DMS 273 (cell line): ENCODE data around the gene GNAZ.

Experiments
- DNase-seq: peaks from one replicate; lab custom pipeline; 2025; ENCODE audit not compliant: unreplicated experiment; lab: John Stamatoyannopoulos, UW

Gene GNAZ

DNA sequence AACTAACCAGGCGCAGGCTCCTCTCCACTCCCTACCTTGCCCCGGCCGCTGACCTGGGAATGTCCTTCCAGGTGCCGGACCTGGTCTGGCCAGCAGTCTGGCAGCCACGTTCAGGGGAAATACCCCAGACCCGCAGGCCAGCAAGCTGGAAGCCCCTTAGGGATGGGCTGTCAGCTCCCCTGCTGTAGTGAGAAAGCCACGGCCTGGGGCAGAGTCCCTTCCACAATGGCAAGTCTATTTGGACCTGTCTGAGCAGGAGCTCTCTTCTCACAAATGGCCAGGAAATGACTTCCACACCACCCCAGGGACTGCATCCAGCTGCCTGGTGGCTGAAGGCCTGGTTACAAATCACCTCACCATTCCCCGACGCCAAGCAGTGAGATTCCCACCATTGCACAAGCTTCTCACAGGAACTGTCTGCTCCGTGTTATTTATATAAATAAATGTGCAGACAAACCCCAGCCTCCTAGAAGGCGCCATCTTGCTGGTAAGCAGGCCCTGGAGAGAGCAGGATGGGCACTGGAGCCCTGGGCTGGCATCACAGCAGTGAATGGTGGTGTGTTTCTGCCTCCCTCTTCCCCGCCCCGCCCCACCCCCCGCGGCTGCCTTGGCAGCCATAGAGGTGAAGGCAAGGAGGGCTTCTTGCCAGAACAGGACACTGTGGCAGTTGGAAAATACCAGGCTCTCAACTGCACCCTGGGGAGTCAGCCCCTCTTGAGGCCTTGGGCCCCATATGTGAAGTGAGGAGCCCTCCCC, 47.8 kb downstream of the GNAZ start:
- DNase-seq = peak; percentile 23

DNA sequence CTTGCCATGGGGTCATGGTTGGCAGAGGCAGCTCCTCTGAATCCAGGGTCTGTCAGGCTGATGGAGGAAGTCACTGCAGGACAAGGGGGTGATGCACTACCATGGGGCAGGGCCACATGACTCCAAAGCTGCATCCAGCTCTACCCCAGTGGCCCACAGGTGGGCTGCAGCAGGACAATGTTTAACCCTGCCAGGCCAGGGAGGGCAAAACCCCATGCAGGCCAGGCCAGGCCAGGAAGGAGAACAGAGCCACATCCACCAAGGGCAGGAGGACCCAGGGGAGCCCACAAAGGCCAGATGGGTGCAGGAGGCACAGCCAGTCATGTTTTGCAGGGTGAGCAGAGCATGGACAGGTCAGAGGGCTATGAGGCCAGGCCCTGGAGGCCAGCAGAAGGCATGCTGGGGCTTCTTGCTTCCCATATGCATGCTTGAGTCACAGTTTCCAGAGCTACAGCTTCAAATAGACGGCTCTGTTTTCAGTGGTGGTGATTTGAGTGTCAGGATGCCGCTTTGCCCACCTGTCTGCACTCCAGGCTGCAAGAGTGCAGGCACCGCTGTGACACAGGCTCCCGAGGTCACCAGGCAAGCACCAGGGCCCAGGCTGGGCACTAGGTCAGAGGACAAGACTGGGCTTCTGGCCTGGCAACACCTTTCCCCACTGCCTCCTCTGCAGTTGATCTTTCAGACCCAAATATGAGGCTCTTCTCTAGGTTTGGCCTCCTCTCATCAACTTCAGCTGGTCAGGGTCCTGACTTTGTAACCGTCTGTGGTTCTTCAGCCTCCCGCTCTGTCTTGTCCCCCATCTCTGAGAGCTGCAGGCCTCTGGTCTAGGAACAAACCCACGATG, 48.6 kb downstream of the GNAZ start:
- DNase-seq = no peak

DNA sequence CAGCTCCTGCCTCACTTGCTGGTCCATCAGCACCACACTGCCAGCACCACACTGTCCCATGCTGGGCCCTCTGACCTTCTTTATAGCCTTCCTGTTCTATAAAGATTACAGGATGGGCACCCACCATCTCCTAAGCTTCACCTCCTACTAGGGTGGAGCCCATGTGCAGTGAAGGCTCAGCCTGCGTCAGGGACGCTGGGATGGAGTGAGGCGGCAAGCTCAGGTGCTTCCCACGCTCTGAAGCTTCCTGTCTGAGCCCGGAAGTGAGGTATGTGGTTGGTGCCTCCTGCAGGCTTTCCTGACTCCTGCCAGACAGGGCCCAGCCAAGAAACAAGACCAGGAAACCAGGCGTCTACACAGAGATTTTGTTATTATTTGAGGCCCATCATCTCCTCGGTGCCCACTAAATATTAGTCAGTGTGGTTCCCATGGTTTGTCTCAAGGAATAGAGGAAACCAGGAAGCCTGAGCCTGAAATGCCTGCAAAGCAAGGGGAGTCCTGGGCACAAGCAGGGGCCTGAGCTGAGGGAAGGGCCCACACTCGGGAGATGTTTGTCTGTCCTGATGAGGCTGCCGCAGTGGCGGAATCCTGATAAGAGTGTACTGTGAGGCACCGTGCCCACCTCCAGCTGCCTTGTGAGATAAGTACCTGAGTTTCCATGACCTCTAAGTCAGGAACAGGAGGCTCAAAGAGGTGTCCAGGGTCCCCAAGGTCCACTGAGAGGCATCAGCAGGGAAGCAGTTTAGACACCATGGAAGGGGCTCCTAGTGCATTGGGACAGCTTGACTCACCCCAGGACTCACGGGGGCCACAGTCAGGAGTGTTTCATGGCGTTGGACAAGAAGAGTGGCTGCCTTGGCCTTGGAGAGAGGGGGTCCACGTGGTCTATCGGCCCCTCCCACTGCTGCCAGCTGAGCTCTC, 49.4 kb downstream of the GNAZ start:
- DNase-seq = no peak

DNA sequence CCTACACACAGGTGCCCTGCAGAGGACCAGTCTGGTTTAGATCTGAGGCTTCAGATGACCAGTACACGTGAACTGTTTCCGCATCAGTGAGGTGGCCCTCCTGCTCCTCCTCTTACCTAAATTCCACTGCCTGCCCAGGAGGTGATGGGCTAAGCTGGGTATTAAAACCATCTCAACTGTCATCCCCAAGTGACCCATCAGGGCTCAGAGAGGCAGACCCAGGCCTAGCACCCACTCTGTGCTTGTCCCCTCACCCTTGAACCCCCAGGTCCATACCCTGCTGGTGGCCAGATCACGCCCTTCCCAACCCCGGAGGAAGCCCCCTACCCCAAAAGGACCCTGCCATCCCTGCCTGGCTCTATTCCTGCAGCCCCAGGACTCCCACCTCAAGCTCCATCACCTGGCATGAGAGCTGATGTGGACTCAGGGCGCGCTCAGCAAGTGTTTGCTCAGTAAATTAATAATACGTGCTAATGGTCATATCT, 50.1 kb downstream of the GNAZ start:
- DNase-seq = no peak

DNA sequence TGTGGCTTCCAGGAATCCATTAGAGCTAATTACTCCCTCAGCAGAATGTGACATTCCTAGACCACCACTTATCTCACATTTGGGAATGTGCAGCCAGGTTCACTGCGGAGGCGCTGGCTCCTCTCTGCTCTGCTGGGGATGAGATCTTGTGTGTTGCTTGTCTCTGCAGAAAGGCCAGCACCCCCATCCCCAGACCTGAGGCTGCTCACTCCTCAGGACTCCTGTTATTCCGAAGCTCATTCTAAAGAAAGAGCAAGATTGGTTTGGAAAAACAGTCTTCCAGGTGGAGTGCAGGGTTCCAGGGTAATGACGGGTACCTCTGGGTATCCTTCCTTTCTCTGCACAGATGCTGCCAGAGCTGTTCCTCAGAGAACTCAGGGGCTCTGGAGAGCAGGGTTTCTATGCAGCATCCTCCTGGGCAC, 50.7 kb downstream of the GNAZ start:
- DNase-seq = no peak

DNA sequence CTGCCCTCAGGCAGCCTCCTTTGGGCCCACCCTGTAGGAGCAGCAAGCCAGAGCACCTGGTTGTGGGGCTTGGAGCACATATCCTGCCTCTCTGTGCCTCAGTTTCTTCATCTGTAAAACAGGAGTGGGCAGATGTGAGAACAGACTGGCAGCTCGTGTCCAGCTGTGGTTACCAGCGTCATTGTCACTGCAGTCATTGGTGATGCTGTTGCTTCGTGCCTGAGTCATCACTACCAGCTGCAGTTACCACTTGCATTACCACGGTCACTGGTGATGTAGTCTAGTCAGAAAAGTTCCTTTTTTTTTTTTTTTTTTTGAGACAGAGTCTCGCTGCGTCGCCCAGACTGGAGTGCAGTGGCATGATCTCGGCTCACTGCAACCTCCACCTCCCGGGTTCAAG, 51.1 kb downstream of the GNAZ start:
- DNase-seq = no peak

DNA sequence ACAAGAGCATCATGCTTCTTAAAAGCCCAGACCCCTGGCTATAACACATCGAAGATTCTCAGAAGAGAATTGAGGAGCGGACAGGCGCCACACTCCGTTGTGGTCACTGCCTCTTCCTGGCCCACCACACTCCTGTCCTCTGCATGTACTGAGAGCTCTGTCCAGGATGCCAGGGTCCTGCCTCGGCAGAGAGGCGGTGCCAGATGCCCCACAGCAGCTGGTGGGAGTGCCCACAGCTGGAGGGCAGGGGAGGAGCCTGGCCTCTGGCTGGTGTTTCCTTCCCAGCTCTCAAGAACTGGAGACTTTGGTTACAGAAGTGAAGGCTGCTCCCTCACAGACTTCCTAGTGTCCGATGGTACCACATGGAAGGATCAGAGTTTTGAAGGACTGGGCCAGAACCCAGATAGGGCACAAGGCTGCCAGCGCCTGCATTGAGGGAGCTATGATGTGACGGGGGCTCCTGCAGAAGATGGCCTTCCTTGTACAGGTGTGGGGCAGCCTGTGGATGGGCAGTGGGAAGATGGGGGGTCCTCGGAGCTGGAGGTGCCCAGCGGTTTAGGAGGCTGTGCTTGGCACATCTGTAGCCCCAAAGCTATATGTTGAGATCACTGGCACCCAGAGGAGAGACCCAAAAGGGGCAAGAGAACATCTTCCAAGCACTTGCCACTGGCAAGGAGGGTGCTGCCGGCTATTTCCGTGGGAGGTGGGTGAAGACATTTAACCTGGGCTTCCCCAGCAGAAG, 52.1 kb downstream of the GNAZ start:
- DNase-seq = no peak

DNA sequence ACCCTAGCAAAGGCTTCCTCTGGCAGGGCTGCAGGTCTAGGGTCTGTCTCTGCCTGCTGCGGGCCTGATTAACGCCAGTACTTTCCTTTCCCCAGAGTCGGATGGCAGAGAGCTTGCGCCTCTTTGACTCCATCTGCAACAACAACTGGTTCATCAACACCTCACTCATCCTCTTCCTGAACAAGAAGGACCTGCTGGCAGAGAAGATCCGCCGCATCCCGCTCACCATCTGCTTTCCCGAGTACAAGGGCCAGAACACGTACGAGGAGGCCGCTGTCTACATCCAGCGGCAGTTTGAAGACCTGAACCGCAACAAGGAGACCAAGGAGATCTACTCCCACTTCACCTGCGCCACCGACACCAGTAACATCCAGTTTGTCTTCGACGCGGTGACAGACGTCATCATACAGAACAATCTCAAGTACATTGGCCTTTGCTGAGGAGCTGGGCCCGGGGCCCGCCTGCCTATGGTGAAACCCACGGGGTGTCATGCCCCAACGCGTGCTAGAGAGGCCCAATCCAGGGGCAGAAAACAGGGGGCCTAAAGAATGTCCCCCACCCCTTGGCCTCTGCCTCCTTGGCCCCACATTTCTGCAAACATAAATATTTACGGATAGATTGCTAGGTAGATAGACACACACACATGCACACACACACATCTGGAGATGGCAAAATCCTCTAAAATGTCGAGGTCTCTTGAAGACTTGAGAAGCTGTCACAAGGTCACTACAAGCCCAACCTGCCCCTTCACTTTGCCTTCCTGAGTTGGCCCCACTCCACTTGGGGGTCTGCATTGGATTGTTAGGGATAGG, 52.9 kb downstream of the GNAZ start:
- DNase-seq = no peak

DNA sequence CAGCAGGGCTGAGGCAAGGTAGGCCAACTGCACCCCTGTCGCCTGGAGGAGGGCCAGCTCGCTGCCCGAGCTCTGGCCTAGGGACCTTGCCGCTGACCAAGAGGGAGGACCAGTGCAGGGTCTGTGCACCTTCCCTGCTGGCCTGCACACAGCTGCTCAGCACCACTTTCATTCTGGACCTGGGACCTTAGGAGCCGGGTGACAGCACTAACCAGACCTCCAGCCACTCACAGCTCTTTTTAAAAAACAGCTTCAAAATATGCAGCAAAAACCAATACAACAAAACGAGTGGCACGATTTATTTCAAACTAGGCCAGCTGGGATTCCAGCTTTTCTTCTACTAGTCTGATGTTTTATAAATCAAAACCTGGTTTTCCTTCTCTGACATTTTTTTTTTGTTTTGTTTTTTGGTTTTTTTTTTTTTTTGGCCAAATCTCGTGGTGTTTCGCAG, 53.5 kb downstream of the GNAZ start:
- DNase-seq = no peak

DNA sequence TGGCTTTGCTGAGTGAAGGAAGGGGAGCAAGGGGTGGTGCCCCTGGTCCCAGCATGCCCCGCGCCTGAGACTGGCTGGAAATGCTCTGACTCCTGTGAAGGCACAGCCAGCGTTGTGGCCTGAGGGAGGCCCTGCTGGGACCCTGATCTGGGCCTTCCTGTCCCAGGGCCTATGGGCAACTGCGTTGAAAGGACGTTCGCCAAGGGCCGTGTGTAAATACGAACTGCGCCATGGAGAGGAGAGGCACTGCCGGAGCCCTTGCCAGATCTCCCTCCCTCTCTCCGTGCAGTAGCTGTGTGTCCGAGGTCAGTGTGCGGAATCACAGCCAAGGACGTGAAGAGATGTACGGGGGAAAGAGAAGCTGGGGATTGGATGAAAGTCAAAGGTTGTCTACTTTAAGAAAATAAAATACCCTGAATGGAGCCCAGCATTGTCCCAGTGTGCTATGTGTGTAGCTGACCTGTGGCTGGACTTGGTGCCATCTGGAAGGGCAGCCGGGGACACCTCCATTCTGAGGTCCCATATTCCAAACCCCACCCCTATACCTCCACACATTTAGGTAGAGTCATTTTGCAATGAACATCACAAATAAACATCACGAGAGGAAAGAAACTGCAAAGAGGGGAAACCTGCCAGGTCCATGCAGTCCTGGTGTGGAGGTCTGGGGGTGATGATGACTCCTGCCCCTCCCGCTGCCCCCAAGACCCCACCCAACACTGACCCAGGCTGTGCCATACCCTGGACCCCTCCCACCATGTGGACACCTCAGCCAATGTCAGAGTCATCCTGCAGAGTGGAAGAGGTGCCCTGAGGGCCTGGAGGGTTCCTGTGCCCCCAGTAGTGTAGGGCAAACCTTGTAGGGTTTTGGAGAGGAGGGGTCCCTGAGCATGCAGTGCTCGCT, 54.5 kb downstream of the GNAZ start:
- DNase-seq = no peak

DNA sequence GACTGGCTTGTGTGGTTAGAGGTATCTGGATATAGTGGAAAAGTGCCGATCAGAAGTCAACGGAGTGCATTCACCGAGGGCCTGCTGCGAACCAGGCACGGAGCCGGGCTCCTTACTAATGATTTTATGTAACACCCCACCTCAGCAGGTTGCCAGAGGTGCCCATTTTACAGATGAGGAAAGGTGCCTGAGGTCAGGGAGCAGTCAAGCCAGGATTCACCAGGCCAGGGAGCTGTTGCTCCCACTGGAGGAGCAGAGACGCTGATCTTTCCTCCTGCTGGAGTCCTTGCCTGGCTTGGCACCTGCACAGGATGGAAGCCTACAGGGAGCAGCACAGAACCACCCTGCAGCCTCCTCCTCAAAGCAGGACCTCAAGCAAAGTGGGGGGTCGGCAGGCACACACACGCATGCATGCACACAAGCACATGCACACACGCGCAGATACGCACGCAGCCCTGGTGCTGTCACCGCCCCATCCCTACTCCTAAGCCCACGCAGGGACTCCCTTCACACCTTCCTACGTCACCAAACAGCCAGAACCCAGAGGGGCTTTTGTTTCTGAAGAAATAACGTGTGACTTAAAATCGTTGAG, 55.3 kb downstream of the GNAZ start:
- DNase-seq = no peak

DNA sequence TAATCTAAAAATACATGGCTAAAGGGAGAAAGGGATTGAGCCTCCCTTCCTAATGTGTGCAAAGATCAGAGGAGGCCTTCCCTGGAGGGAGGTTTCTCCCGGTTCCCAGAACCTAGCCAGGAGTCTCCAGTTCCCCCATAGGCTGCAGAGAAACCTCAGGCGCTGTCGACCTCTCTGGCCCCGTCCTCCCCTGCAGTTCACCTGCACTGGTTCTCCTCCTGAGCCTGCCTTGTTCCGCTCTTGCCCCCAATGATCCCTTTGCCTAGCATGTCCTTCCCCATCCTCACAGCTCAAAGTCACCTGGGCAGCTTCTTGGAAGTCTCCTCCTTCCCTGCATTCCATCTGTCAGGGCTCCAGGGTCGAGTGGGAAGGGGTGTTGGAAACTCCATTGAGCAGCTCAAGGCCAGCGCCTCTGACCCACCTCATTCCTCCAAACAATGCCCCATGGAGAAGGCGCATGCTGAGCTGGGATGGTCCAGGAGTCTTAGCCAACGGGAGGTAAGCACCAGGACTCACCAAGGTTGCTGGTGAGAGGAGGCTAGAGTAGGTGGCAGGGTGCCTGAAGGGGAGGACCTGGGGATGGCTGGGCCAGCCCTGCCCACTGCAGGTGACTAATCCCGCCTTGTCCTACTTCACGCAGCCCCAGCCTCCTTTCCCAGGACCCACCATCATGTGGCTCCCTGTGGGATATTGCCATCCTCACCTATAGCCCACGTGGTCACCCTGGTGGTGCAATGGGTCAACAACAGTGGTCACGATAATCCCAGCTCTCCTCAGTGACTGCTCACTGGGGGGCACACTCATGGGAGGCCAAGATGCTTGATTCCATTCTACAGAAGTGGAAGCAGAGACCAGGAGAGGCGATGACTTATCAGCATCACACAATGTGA, 56.1 kb downstream of the GNAZ start:
- no peak for DNase-seq

DNA sequence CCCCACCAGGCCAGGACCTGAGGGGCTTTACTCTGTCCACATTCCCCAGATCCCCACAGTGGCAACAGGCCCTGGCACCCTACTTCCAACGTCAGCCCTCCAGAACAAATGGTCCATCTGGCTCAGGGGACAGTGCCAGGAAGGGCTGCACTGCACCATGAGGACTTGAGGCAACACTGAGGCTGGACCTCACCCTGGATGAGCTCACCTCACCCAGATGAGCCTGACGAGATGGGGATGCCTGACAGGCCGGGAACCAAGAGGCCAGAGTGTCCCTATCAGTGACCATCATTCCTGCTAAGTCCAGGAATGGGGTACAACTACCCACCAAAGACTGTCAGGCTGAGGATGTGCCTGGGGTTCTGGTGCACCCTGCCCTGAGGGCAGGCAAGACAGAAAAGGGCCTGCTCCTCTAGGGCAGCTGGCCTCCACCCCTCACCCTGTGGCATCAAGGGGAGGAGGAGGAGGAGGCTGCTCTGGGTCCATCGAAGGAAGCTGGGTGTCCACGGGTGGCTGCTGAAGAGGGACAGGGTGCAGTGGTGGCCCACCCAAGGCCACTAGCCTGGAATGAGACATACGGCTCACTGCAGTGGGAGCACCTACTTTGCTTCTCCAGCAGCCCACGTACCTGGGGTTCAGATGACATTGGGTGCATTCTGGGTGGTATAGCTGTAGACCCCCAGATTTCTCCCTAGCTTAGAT, 56.9 kb downstream of the GNAZ start:
- no peak for DNase-seq

DNA sequence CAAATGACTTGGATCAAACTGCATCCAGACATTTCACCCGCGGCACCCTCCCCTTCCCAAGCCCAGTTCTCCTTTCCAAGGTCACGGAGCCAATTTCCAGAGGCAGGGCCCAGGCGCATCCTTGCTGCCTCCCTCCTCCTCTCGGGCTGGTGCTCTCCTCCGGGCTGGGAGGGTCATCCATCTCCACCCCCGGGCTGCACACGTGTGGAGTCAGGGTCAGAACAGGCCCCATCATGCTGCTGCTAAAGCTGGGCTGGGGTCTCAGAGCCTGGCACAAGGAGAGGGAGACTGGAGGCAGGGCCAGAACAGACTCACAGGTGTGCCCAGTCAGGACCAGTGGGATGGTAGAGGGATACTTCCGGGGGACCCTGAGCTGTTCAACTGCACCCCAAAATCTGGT, 57.5 kb downstream of the GNAZ start:
- DNase-seq = no peak

DNA sequence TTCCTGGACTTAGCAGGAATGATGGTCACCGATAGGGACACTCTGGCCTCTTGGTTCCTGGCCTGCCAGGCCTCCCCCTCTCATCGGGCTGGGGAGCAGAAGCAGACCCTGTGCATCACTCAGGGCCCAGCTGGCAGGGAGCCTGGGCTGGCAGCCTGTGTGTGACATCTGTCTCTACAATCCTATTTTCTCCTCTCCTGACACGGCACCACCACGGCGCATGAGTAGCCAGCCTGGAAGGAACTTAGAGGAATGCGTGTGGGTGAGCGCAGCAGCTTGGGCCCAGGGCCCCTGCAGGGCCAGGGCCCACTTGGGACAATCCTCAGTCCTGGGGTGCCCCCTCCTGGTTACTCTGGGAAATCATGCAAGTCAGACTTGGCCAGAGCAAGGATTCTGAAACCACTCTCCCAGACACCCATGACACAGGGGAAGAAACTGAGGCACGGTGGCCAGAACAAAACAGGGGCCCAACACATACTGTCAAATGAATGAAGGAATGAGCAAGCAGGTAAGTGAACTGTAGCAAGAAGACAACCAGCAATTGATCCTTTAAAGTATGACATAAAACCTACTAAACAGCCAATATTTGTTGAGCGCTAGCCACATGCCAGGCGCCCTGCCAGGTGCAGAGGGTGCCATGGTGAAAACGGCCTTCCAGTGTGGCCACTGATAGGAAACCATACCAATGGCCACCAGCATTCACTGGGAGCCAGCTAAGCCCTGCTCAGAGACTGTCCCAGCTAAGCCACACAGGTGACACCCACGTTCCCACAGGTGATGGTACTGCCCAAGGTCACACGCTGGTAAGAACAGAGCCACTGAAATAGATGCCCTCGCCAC, 58.2 kb downstream of the GNAZ start:
- DNase-seq = peak; percentile 94

DNA sequence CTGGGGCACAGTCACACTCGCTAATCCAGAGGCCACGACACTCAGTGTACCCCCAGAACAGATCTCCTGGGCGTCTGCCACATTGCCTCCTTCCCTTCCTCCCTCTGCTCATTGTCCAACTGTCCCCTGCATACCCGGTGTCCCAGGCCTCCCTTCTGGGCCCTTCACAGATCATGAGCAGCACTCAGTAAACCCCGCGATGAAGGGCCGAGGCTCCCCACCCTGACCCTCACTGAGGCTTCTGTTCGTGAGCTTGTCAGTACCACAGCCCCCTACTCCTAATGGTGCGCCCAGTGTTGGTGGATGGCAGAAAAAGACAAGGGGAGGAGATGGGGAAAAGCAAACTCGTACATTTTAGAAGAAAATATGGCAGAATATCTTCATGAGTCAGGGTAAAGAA, 58.8 kb downstream of the GNAZ start:
- DNase-seq = no peak
